Forelimb muscle (tissue), 1 donor: ENCODE data around the gene FHIT. TPM values are rescaled to one million over a fixed set of nuclear protein-coding genes. Genes with fewer than 3 reads are reported as not detected.
"Not testable (repeated sequence)": the region's sequence is repeated elsewhere in the genome, so short reads cannot be mapped to it uniquely, and the experiment has no call there.

Experiments
- DNase-seq: peaks from one replicate; pipeline ENCODE4 v3.0.0-alpha.2; 2013; ENCODE audit warnings: low read depth
- polyA plus RNA-seq: library from polyadenylated mRNA; unstranded; fragments of 120-200 nt; gene quantifications from one replicate; pipeline ENCODE4 v1.2.1, GENCODE V29; 2013; ENCODE audit not compliant: insufficient read length

Gene FHIT
- polyA plus RNA-seq, 1 donor: 7.1 TPM

- DNase-seq: no peak
These were observed 136.8 kb downstream of the FHIT start for GRCh38 chr3:61114316-61114953.

GRCh38 chr3:61111825-61112224 lies 139.4 kb downstream of the FHIT start:
- DNase-seq: no peak

- no peak for DNase-seq
These were observed 140.7 kb downstream of the FHIT start for GRCh38 chr3:61110576-61110975.

GRCh38 chr3:61108247-61109019 lies 142.8 kb downstream of the FHIT start:
- no peak for DNase-seq

- no peak for DNase-seq
These were observed 156.6 kb downstream of the FHIT start for GRCh38 chr3:61094608-61095007.

- no peak for DNase-seq
These were observed 157.9 kb downstream of the FHIT start for GRCh38 chr3:61093364-61093763.

GRCh38 chr3:61092870-61093269 lies 158.4 kb downstream of the FHIT start:
- DNase-seq: no peak

GRCh38 chr3:61090389-61091169 lies 160.7 kb downstream of the FHIT start:
- DNase-seq: no peak

GRCh38 chr3:61087465-61087864 lies 163.8 kb downstream of the FHIT start:
- DNase-seq: no peak

- no peak for DNase-seq
These were observed 169.7 kb downstream of the FHIT start for GRCh38 chr3:61081554-61081953.

- DNase-seq: no peak
These were observed 170.4 kb downstream of the FHIT start for GRCh38 chr3:61080737-61081445.

GRCh38 chr3:61078048-61078752 lies 173.1 kb downstream of the FHIT start:
- no peak for DNase-seq

GRCh38 chr3:61077551-61077950 lies 173.7 kb downstream of the FHIT start:
- no peak for DNase-seq

GRCh38 chr3:61074783-61075182 lies 176.5 kb downstream of the FHIT start:
- no peak for DNase-seq

- no peak for DNase-seq
These were observed 177.6 kb downstream of the FHIT start for GRCh38 chr3:61073566-61074165.

GRCh38 chr3:61068084-61068483 lies 183.2 kb downstream of the FHIT start:
- DNase-seq: no peak

GRCh38 chr3:61066800-61067199 lies 184.5 kb downstream of the FHIT start:
- no peak for DNase-seq

- not testable (repeated sequence) for DNase-seq
These were observed 185.0 kb downstream of the FHIT start for GRCh38 chr3:61066222-61066621.

GRCh38 chr3:61065451-61066011 lies 185.7 kb downstream of the FHIT start:
- DNase-seq: no peak

GRCh38 chr3:61061092-61061723 lies 190.0 kb downstream of the FHIT start:
- DNase-seq: no peak
